ENCODE data around the gene TRIM63.

DNA sequence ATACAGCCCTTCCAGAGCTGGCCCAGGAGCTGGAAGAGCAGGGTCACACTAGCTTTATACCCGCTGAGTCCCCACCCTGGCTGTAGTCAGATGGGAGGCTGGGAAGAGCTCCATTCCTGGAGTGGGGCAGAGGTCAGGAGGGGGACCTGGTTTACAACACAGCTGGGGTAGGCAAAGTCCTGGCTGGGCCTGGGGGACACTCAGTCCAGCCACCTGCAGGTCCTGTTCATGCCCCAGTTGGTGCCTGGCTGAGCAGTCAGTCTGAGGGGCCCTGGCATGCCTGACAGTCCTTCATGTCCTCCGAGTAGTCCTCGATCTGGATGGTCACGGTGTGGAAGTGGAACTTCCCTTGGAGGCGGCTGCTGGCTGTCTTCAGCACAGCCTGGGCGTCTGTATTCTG lies 28.5 kb downstream of the TRIM63 start:
- TF ChIP-seq CTCF (conservative IDR thresholded peaks at IDR 0.05; ENCODE audit: low read depth, low read length), result no peak
- TF ChIP-seq EZH2 (IDR thresholded peaks at IDR 0.05; ENCODE audit: borderline replicate concordance, low read depth, low read length, poor library complexity, severe bottlenecking), result no peak

Data from A673 (cell line).